Measurements from ENCODE around the gene C1QTNF8. TPM values are rescaled to one million over a fixed set of nuclear protein-coding genes. Genes with fewer than 3 reads are reported as not detected.

C1QTNF8 gene
- total and polyA plus RNA-seq, 2 of the 13 experiments (the other 11 are each of a cell fraction or from before 2014, with no cell fraction given), result 0.09 TPM; not detected in 1

DNA sequence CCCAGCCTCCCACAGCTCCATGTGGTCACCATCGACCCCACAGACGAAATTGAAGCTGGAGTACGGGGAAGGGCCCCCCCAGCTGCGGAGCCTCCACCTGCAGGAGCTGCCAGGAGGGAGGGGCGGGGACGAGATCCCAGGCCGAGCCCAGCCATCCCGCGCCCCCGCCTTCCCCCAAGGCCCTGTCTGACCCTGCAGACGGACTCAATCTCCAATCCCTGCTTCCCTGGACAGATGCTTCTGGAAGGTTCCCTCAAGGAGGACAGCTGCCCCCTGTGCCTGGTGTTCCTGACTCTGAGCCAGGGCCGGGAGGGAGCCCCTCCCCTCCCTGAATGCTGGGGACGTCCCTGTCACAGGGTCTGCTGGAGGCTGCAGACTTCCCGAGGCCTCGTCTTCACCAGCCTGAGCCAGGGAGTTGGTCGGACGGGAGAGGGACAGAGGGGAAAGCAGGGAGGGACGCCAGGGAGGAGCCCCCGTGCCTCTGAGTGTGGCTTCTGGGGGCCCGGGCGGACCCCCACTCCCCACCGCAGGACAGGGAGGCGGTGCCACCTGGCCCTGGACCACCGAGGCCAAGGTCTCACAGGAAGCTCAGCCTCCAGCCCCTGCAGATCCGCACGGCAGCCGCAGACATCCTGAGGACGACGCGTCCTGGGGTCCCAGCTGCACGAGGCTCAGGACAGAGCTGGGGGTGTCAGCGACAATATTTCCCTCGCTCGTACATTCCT lies 21.3 kb upstream of the C1QTNF8 start (continued):
- TF ChIP-seq, protein P1, sequence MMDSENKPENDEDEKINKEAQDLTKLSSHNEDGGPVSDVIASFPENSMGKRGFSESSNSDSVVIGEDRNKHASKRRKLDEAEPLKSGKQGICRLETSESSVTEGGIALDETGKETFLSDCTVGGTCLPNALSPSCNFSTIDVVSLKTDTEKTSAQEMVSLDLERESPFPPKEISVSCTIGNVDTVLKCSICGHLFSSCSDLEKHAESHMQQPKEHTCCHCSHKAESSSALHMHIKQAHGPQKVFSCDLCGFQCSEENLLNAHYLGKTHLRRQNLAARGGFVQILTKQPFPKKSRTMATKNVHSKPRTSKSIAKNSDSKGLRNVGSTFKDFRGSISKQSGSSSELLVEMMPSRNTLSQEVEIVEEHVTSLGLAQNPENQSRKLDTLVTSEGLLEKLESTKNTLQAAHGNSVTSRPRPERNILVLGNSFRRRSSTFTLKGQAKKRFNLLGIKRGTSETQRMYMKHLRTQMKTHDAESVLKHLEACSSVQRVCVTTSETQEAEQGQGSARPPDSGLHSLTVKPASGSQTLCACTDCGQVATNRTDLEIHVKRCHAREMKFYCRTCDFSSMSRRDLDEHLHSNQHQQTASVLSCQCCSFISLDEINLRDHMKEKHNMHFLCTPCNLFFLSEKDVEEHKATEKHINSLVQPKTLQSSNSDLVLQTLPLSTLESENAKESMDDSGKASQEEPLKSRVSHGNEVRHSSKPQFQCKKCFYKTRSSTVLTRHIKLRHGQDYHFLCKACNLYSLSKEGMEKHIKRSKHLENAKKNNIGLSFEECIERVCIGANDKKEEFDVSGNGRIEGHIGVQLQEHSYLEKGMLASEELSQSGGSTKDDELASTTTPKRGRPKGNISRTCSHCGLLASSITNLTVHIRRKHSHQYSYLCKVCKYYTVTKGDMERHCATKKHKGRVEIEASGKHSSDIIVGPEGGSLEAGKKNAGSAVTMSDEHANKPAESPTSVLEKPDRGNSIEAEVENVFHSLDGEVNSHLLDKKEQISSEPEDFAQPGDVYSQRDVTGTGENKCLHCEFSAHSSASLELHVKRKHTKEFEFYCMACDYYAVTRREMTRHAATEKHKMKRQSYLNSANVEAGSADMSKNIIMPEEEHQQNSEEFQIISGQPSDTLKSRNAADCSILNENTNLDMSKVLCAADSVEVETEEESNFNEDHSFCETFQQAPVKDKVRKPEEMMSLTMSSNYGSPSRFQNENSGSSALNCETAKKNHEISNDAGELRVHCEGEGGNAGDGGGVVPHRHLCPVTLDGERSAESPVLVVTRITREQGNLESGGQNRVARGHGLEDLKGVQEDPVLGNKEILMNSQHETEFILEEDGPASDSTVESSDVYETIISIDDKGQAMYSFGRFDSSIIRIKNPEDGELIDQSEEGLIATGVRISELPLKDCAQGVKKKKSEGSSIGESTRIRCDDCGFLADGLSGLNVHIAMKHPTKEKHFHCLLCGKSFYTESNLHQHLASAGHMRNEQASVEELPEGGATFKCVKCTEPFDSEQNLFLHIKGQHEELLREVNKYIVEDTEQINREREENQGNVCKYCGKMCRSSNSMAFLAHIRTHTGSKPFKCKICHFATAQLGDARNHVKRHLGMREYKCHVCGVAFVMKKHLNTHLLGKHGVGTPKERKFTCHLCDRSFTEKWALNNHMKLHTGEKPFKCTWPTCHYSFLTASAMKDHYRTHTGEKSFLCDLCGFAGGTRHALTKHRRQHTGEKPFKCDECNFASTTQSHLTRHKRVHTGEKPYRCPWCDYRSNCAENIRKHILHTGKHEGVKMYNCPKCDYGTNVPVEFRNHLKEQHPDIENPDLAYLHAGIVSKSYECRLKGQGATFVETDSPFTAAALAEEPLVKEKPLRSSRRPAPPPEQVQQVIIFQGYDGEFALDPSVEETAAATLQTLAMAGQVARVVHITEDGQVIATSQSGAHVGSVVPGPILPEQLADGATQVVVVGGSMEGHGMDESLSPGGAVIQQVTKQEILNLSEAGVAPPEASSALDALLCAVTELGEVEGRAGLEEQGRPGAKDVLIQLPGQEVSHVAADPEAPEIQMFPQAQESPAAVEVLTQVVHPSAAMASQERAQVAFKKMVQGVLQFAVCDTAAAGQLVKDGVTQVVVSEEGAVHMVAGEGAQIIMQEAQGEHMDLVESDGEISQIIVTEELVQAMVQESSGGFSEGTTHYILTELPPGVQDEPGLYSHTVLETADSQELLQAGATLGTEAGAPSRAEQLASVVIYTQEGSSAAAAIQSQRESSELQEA (CRISPR knock-in tag; IDR thresholded peaks at IDR 0.05; ENCODE audit: not compliant biosample characterization), result no peak
- no peak for TF ChIP-seq HNRNPL (IDR thresholded peaks at IDR 0.05; ENCODE audit: low read depth, low read length)
- TF ChIP-seq TFDP1 (CRISPR knock-in tag; IDR thresholded peaks at IDR 0.05; ENCODE audit: borderline replicate concordance), result no peak
- no peak for TF ChIP-seq ZNF543 (CRISPR knock-in tag; IDR thresholded peaks at IDR 0.05)
- TF ChIP-seq, protein P2, sequence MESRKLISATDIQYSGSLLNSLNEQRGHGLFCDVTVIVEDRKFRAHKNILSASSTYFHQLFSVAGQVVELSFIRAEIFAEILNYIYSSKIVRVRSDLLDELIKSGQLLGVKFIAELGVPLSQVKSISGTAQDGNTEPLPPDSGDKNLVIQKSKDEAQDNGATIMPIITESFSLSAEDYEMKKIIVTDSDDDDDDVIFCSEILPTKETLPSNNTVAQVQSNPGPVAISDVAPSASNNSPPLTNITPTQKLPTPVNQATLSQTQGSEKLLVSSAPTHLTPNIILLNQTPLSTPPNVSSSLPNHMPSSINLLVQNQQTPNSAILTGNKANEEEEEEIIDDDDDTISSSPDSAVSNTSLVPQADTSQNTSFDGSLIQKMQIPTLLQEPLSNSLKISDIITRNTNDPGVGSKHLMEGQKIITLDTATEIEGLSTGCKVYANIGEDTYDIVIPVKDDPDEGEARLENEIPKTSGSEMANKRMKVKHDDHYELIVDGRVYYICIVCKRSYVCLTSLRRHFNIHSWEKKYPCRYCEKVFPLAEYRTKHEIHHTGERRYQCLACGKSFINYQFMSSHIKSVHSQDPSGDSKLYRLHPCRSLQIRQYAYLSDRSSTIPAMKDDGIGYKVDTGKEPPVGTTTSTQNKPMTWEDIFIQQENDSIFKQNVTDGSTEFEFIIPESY (CRISPR knock-in tag; IDR thresholded peaks at IDR 0.05), result no peak
- no peak for TF ChIP-seq ZMYM2 (CRISPR knock-in tag; IDR thresholded peaks at IDR 0.05)
- TF ChIP-seq CENPX (CRISPR knock-in tag; IDR thresholded peaks at IDR 0.05), result no peak
- TF ChIP-seq RBAK (CRISPR knock-in tag; IDR thresholded peaks at IDR 0.05), result no peak
- no peak for TF ChIP-seq SOX6 (IDR thresholded peaks at IDR 0.05)
- no peak for TF ChIP-seq SOX6 (CRISPR knock-in tag; IDR thresholded peaks at IDR 0.05)
- TF ChIP-seq, protein P3, sequence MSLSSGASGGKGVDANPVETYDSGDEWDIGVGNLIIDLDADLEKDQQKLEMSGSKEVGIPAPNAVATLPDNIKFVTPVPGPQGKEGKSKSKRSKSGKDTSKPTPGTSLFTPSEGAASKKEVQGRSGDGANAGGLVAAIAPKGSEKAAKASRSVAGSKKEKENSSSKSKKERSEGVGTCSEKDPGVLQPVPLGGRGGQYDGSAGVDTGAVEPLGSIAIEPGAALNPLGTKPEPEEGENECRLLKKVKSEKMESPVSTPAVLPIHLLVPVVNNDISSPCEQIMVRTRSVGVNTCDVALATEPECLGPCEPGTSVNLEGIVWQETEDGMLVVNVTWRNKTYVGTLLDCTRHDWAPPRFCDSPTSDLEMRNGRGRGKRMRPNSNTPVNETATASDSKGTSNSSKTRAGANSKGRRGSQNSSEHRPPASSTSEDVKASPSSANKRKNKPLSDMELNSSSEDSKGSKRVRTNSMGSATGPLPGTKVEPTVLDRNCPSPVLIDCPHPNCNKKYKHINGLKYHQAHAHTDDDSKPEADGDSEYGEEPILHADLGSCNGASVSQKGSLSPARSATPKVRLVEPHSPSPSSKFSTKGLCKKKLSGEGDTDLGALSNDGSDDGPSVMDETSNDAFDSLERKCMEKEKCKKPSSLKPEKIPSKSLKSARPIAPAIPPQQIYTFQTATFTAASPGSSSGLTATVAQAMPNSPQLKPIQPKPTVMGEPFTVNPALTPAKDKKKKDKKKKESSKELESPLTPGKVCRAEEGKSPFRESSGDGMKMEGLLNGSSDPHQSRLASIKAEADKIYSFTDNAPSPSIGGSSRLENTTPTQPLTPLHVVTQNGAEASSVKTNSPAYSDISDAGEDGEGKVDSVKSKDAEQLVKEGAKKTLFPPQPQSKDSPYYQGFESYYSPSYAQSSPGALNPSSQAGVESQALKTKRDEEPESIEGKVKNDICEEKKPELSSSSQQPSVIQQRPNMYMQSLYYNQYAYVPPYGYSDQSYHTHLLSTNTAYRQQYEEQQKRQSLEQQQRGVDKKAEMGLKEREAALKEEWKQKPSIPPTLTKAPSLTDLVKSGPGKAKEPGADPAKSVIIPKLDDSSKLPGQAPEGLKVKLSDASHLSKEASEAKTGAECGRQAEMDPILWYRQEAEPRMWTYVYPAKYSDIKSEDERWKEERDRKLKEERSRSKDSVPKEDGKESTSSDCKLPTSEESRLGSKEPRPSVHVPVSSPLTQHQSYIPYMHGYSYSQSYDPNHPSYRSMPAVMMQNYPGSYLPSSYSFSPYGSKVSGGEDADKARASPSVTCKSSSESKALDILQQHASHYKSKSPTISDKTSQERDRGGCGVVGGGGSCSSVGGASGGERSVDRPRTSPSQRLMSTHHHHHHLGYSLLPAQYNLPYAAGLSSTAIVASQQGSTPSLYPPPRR (CRISPR knock-in tag; IDR thresholded peaks at IDR 0.05; ENCODE audit: borderline replicate concordance), result no peak
